C4-2B (cell line): Measurements from ENCODE around the gene RFX7.
"Not testable (repeated sequence)": the region's sequence is repeated elsewhere in the genome, so short reads cannot be mapped to it uniquely, and the experiment has no call there.

Experiments used
- H3K27ac ChIP-seq: fragments of 450-650 bp; 2 replicates; pipeline ENCODE4 v1.5.1; 2017
- ZFX ChIP-seq: fragments of 450-650 bp; IDR thresholded peaks from 2 replicates; pipeline ENCODE4 v1.6.1; 2017
- TF ChIP-seq, protein P1 (sequence below): fragments of 450-650 bp; conservative IDR thresholded peaks from 2 replicates; pipeline ENCODE4 v1.5.1; 2017; ENCODE audit warnings: mild to moderate bottlenecking

The RFX7 gene

DNA sequence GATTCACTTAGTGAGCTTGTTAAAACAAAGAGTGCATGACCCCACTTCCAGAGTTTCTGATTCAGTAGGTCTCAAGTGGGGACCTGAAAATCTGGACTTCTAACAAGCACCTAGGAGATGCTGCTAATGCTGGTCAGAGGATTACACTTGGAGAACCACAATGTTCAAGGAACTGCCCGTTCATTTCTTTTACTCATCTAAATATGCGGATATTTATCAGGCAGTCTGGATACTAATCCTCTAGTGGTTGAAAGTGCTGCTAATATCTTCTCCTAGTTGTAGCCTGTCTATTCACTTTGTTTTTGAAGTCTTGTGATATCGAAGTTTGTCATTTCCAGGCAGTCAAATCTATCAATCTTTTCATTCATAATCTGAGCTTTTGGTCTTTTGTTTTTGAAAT is 86.8 kb downstream of the RFX7 start:
- H3K27ac ChIP-seq: no peak overlapping the region
- TF ChIP-seq ZFX: no peak
- TF ChIP-seq, protein P1, sequence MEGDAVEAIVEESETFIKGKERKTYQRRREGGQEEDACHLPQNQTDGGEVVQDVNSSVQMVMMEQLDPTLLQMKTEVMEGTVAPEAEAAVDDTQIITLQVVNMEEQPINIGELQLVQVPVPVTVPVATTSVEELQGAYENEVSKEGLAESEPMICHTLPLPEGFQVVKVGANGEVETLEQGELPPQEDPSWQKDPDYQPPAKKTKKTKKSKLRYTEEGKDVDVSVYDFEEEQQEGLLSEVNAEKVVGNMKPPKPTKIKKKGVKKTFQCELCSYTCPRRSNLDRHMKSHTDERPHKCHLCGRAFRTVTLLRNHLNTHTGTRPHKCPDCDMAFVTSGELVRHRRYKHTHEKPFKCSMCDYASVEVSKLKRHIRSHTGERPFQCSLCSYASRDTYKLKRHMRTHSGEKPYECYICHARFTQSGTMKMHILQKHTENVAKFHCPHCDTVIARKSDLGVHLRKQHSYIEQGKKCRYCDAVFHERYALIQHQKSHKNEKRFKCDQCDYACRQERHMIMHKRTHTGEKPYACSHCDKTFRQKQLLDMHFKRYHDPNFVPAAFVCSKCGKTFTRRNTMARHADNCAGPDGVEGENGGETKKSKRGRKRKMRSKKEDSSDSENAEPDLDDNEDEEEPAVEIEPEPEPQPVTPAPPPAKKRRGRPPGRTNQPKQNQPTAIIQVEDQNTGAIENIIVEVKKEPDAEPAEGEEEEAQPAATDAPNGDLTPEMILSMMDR: no peak

DNA sequence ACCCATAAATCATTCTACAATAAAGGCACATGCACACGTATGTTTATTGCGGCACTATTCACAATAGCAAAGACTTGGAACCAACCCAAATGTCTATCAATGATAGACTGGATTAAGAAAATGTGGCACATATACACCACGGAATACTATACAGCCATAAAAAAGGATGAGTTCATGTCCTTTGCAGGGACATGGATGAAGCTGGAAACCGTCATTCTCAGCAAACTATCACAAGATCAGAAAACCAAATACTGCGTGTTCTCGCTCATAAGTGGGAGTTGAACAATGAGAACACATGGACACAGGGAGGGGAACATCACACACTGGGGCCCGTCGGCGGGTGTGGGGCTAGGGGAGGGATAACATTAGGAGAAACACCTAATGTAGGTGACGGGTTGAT is 88.4 kb downstream of the RFX7 start:
- H3K27ac ChIP-seq: not testable (repeated sequence)

- H3K27ac ChIP-seq: not testable (repeated sequence)
Measured at GRCh38 chr15:56154768-56155167, 88.9 kb downstream of the RFX7 start.

GRCh38 chr15:56150204-56150603 is 93.5 kb downstream of the RFX7 start:
- no peak overlapping the region for H3K27ac ChIP-seq
- no peak for TF ChIP-seq ZFX
- TF ChIP-seq, protein P1: no peak

- no peak for TF ChIP-seq ZFX
- TF ChIP-seq, protein P1: no peak
- no peak overlapping the region for H3K27ac ChIP-seq
Measured at GRCh38 chr15:56148064-56148463, 95.6 kb downstream of the RFX7 start.

DNA sequence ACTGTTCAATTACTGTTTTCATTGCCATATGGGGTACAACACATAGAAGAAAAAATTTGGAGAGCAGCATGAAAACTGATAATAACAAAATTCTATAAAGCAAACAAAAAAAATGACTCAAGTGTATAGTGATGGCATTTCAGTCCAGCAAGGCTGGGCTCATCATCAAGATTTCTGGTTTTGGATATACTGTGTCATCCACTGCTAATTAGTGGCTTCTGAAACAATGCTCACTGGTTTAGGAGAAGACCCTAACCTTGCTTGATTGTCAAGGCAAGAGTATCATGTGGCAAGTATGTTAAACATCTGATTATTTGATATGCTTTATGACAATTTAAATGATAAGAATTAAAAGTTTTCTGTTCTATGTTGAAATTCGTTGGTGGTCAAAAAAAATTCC is 96.9 kb downstream of the RFX7 start:
- no peak overlapping the region for H3K27ac ChIP-seq
- TF ChIP-seq, protein P1: no peak
- no peak for TF ChIP-seq ZFX

GRCh38 chr15:56128081-56128480 is 115.6 kb downstream of the RFX7 start:
- H3K27ac ChIP-seq: no peak overlapping the region
- TF ChIP-seq ZFX: no peak
- TF ChIP-seq, protein P1: no peak

GRCh38 chr15:56126409-56126808 is 117.3 kb downstream of the RFX7 start:
- H3K27ac ChIP-seq: no peak overlapping the region
- TF ChIP-seq, protein P1: no peak

GRCh38 chr15:56124391-56124790 is 119.3 kb downstream of the RFX7 start:
- H3K27ac ChIP-seq: no peak overlapping the region
- TF ChIP-seq ZFX: no peak
- TF ChIP-seq, protein P1: no peak
